Neural cell (in vitro differentiated cells): ENCODE results near the gene RELT. TPM values are rescaled to one million over a fixed set of nuclear protein-coding genes. Genes with fewer than 3 reads are reported as not detected.

ENCODE experiments used
- H2AFZ ChIP-seq: fragments of 200-600, 300-800 bp; sonication (generic), shearing (Covaris generic); 2 replicates; pipeline ENCODE4 v1.6.0; 2014; ENCODE audit warnings: low read depth, mild to moderate bottlenecking, antibody characterized with exemption, low read length, moderate library complexity
- H3F3A ChIP-seq: fragments of 200-600 bp; shearing (Covaris generic); 2 replicates; pipeline ENCODE4 v1.6.1; 2016; ENCODE audit warnings: mild to moderate bottlenecking, moderate library complexity, mixed read lengths, antibody characterized with exemption, low read length; ENCODE audit not compliant: insufficient read depth, poor library complexity, severe bottlenecking
- H3K27ac ChIP-seq: fragments of 200-600, 300-800 bp; sonication (generic), shearing (Covaris generic); 2 replicates; pipeline ENCODE4 v1.5.1; 2014; ENCODE audit warnings: mild to moderate bottlenecking, low read length, moderate library complexity
- H3K27me3 ChIP-seq: fragments of 300-800, 200-600 bp; sonication (generic), shearing (Covaris generic); 2 replicates; pipeline ENCODE4 v1.6.0; 2014; ENCODE audit warnings: mild to moderate bottlenecking, low read depth, low read length, moderate library complexity; ENCODE audit not compliant: insufficient read depth
- H3K36me3 ChIP-seq: fragments of 300-800, 200-600 bp; sonication (generic), shearing (Covaris generic); 2 replicates; pipeline ENCODE4 v1.5.1; 2014; ENCODE audit warnings: mild to moderate bottlenecking, antibody characterized with exemption, low read length, moderate library complexity; ENCODE audit not compliant: insufficient read depth
- H3K4me2 ChIP-seq: fragments of 300-800, 200-600 bp; sonication (generic), shearing (Covaris generic); 2 replicates; pipeline ENCODE4 v1.6.0; 2014; ENCODE audit warnings: mild to moderate bottlenecking, low read length
- H3K4me3 ChIP-seq: fragments of 300-800, 200-600 bp; sonication (generic), shearing (Covaris generic); 2 replicates; pipeline ENCODE4 v1.5.1; 2014; ENCODE audit warnings: mild to moderate bottlenecking, low read length, moderate library complexity
- H3K79me2 ChIP-seq: fragments of 200-600 bp; shearing (Covaris generic); replicated peaks from 2 replicates; pipeline ENCODE4 v1.6.0; 2014; ENCODE audit warnings: mild to moderate bottlenecking, low read length, moderate library complexity; ENCODE audit not compliant: insufficient read depth
- H3K9ac ChIP-seq: fragments of 300-800, 200-600 bp; sonication (generic), shearing (Covaris generic); 2 replicates; pipeline ENCODE4 v1.6.1; 2016; ENCODE audit warnings: mild to moderate bottlenecking, low read length, mixed read lengths
- H3K9me2 ChIP-seq: fragments of 200-600 bp; shearing (Covaris generic); 2 replicates; pipeline ENCODE4 v1.6.1; 2016; ENCODE audit warnings: mild to moderate bottlenecking, low read length, mixed read lengths; ENCODE audit not compliant: insufficient read depth
- H3K9me3 ChIP-seq: fragments of 200-600, 300-800 bp; sonication (generic), shearing (Covaris generic); 2 replicates; pipeline ENCODE4 v1.6.1; 2016; ENCODE audit warnings: mild to moderate bottlenecking, mixed run types, low read length, moderate library complexity, mixed read lengths
- H4K20me1 ChIP-seq: fragments of 200-600 bp; shearing (Covaris generic); 2 replicates; pipeline ENCODE4 v1.6.1; 2016; ENCODE audit warnings: mild to moderate bottlenecking, mixed run types; ENCODE audit not compliant: insufficient read depth
- CTCF ChIP-seq: fragments of 450-650 bp; IDR thresholded peaks from 2 replicates; pipeline ENCODE4 v1.5.1; 2014; ENCODE audit warnings: antibody characterized with exemption, mild to moderate bottlenecking, moderate library complexity; ENCODE audit not compliant: poor library complexity, severe bottlenecking
- EP300 ChIP-seq: fragments of 450-650 bp; conservative IDR thresholded peaks from 2 replicates; pipeline ENCODE4 v1.6.1; 2014; ENCODE audit warnings: antibody characterized with exemption, mild to moderate bottlenecking, moderate library complexity; ENCODE audit not compliant: poor library complexity, severe bottlenecking
- EZH2 ChIP-seq: fragments of 200-600, 300-800 bp; shearing (Covaris generic), sonication (generic); IDR thresholded peaks from 2 replicates; pipeline ENCODE4 v1.6.1; 2014; ENCODE audit warnings: antibody characterized with exemption, low read length, borderline replicate concordance, mild to moderate bottlenecking; ENCODE audit not compliant: insufficient read depth, poor library complexity, severe bottlenecking
- MXI1 ChIP-seq: fragments of 450-650 bp; conservative IDR thresholded peaks from 2 replicates; pipeline ENCODE4 v1.6.1; 2014; ENCODE audit warnings: antibody characterized with exemption, mild to moderate bottlenecking; ENCODE audit not compliant: poor library complexity, severe bottlenecking
- POLR2AphosphoS5 ChIP-seq: IDR thresholded peaks from 2 replicates; pipeline ENCODE4 v1.6.1; 2012
- RAD21 ChIP-seq: fragments of 450-650 bp; conservative IDR thresholded peaks from 2 replicates; pipeline ENCODE4 v1.6.1; 2014; ENCODE audit warnings: antibody characterized with exemption, mild to moderate bottlenecking, moderate library complexity
- REST ChIP-seq: IDR thresholded peaks from 2 replicates; pipeline ENCODE4 v1.6.1; 2012; ENCODE audit warnings: borderline replicate concordance
- SMC3 ChIP-seq: fragments of 450-650 bp; conservative IDR thresholded peaks from 2 replicates; pipeline ENCODE4 v1.6.1; 2014; ENCODE audit warnings: antibody characterized with exemption, mild to moderate bottlenecking, moderate library complexity; ENCODE audit not compliant: poor library complexity
- TAF1 ChIP-seq: IDR thresholded peaks from 2 replicates; pipeline ENCODE4 v1.6.1; 2012; ENCODE audit warnings: low read depth
- polyA plus RNA-seq: library from polyadenylated mRNA; depleted of rRNA; stranded (reverse); fragments of >200 nt; gene quantifications from 2 replicates; pipeline ENCODE4 v1.2.3, GENCODE V29; 2014

Gene RELT
- polyA plus RNA-seq, 1 donor from 2014 or later, result 12.4 TPM

- Histone ChIP-seq H3K4me3 (no peak overlapping the region), H2AFZ (no peak overlapping the region), H3K27ac (peak overlapping the region; percentile 42), H4K20me1 (no peaks in the 10 kb centered on the region), H3K27me3 (no peaks in the 10 kb centered on the region), H3F3A (no peaks in the 10 kb centered on the region), H3K36me3 (no peaks in the 10 kb centered on the region), H3K9ac (peak overlapping the region; percentile 9), H3K4me2 (no peak overlapping the region), H3K9me2 (no peaks in the 10 kb centered on the region), H3K79me2 (no peaks in the 10 kb centered on the region), H3K9me3 (no peaks in the 10 kb centered on the region)
- no peak for TF ChIP-seq RAD21
- TF ChIP-seq TAF1, result no peak
Observed at GRCh38 chr11:73356979-73357860, 19.0 kb upstream of the RELT start.

- no peak overlapping the region for H3K4me3 ChIP-seq
- H3K27ac ChIP-seq, result peak overlapping the region; percentile 42
- H3K9me2 ChIP-seq, result no peaks in the 10 kb centered on the region
- H3F3A ChIP-seq, result no peaks in the 10 kb centered on the region
- no peak overlapping the region for H2AFZ ChIP-seq
- H3K79me2 ChIP-seq, result no peaks in the 10 kb centered on the region
- H4K20me1 ChIP-seq, result no peaks in the 10 kb centered on the region
- H3K4me2 ChIP-seq, result no peak overlapping the region
- TF ChIP-seq POLR2AphosphoS5, result no peak
- no peak for TF ChIP-seq REST
- TF ChIP-seq EP300, result no peak
- TF ChIP-seq CTCF, result no peak
- TF ChIP-seq MXI1, result no peak
- TF ChIP-seq EZH2, result no peak
- TF ChIP-seq TAF1, result no peak
- no peak for TF ChIP-seq RAD21
- TF ChIP-seq SMC3, result no peak
- H3K9ac ChIP-seq, result peak overlapping the region; percentile 9
- no peaks in the 10 kb centered on the region for H3K9me3 ChIP-seq
- H3K27me3 ChIP-seq, result no peaks in the 10 kb centered on the region
- H3K36me3 ChIP-seq, result no peaks in the 10 kb centered on the region
Observed at GRCh38 chr11:73358071-73358470, 18.1 kb upstream of the RELT start.
